ENCODE measurements around the gene FBXL16.
A peak's percentile ranks its signal among the peaks of the same experiment; 100 is the strongest.

The FBXL16 gene

GRCh38 chr16:721765-722540, 16.4 kb upstream of the FBXL16 start:
- WGBS, 2 experiments = 93 to 94% methylated on average over 51 of the region's 51 CpGs
- no peaks in the 10 kb centered on the region for H3K9me3 ChIP-seq (ENCODE audit: control insufficient read depth, low read length)
- H3K27ac ChIP-seq (ENCODE audit: insufficient read depth, low read depth, low read length, poor library complexity, severe bottlenecking) = no peak overlapping the region
- H3K27me3 ChIP-seq (ENCODE audit: control insufficient read depth, insufficient read depth, low read length, poor library complexity, severe bottlenecking) = peaks cover 15% of the 10 kb centered on the region
- no peaks in the 10 kb centered on the region for H3K36me3 ChIP-seq (ENCODE audit: control insufficient read depth, insufficient read depth, low read length)
- H3K4me1 ChIP-seq (ENCODE audit: control insufficient read depth, insufficient read depth, low read length) = peaks cover 40% of the 10 kb centered on the region
- peak overlapping the region; percentile 91 for H3K4me3 ChIP-seq (ENCODE audit: insufficient read depth, low read depth, low read length)

- Histone ChIP-seq H3K4me3 (ENCODE audit: insufficient read depth, low read depth, low read length) (peak within 1 kb of the TSS; percentile 91), H3K4me1 (ENCODE audit: control insufficient read depth, insufficient read depth, low read length) (peaks cover 44% of the 10 kb centered on the region), H3K36me3 (ENCODE audit: control insufficient read depth, insufficient read depth, low read length) (no peaks in the 10 kb centered on the region), H3K27ac (ENCODE audit: insufficient read depth, low read depth, low read length, poor library complexity, severe bottlenecking) (peak within 1 kb of the TSS; percentile 89), H3K27me3 (ENCODE audit: control insufficient read depth, insufficient read depth, low read length, poor library complexity, severe bottlenecking) (peaks cover 8% of the 10 kb centered on the region), H3K9me3 (ENCODE audit: control insufficient read depth, low read length) (no peaks in the 10 kb centered on the region)
- 10% methylated on average over 106 of the region's 106 CpGs for WGBS, 2 experiments
These were observed 15.6 kb upstream of the FBXL16 start, which contains the start of gene ANTKMT for GRCh38 chr16:720990-721764. Gene ANTKMT (plus strand): TSS chr16:721146. CDS start chr16:721275, 129 bp downstream.

GRCh38 chr16:720447-720989, 14.9 kb upstream of the FBXL16 start:
- Histone ChIP-seq H3K4me1 (ENCODE audit: control insufficient read depth, insufficient read depth, low read length) (peaks cover 44% of the 10 kb centered on the region), H3K36me3 (ENCODE audit: control insufficient read depth, insufficient read depth, low read length) (no peaks in the 10 kb centered on the region), H3K27ac (ENCODE audit: insufficient read depth, low read depth, low read length, poor library complexity, severe bottlenecking) (peak overlapping the region; percentile 89), H3K27me3 (ENCODE audit: control insufficient read depth, insufficient read depth, low read length, poor library complexity, severe bottlenecking) (peaks cover 1% of the 10 kb centered on the region), H3K9me3 (ENCODE audit: control insufficient read depth, low read length) (no peaks in the 10 kb centered on the region), H3K4me3 (ENCODE audit: insufficient read depth, low read depth, low read length) (peak overlapping the region; percentile 91)
- 0% methylated on average over 38 of the region's 38 CpGs for WGBS, 2 experiments

GRCh38 chr16:719815-720446, 14.3 kb upstream of the FBXL16 start:
- 27 to 30% methylated on average over 16 of the region's 16 CpGs for WGBS, 2 experiments
- H3K27ac ChIP-seq (ENCODE audit: insufficient read depth, low read depth, low read length, poor library complexity, severe bottlenecking) = peak overlapping the region; percentile 89
- H3K9me3 ChIP-seq (ENCODE audit: control insufficient read depth, low read length) = no peaks in the 10 kb centered on the region

GRCh38 chr16:718922-719321, 13.3 kb upstream of the FBXL16 start:
- no peaks in the 10 kb centered on the region for H3K36me3 ChIP-seq (ENCODE audit: control insufficient read depth, insufficient read depth, low read length)
- no peak overlapping the region for H3K27ac ChIP-seq (ENCODE audit: insufficient read depth, low read depth, low read length, poor library complexity, severe bottlenecking)
- H3K9me3 ChIP-seq (ENCODE audit: control insufficient read depth, low read length) = no peaks in the 10 kb centered on the region
- 91 to 93% methylated on average over 6 of the region's 6 CpGs for WGBS, 2 experiments
- peaks cover 7% of the 10 kb centered on the region for H3K27me3 ChIP-seq (ENCODE audit: control insufficient read depth, insufficient read depth, low read length, poor library complexity, severe bottlenecking)
- no peak overlapping the region for H3K4me3 ChIP-seq (ENCODE audit: insufficient read depth, low read depth, low read length)
- peaks cover 48% of the 10 kb centered on the region for H3K4me1 ChIP-seq (ENCODE audit: control insufficient read depth, insufficient read depth, low read length)

More at GRCh38 chr16:719815-720446, 14.3 kb upstream of the FBXL16 start:
- Histone ChIP-seq H3K36me3 (ENCODE audit: control insufficient read depth, insufficient read depth, low read length) (no peaks in the 10 kb centered on the region), H3K27me3 (ENCODE audit: control insufficient read depth, insufficient read depth, low read length, poor library complexity, severe bottlenecking) (no peaks in the 10 kb centered on the region), H3K4me3 (ENCODE audit: insufficient read depth, low read depth, low read length) (peak overlapping the region; percentile 91), H3K4me1 (ENCODE audit: control insufficient read depth, insufficient read depth, low read length) (peaks cover 44% of the 10 kb centered on the region)

- H3K27me3 ChIP-seq (ENCODE audit: control insufficient read depth, insufficient read depth, low read length, poor library complexity, severe bottlenecking) = peaks cover 13% of the 10 kb centered on the region
- H3K27ac ChIP-seq (ENCODE audit: insufficient read depth, low read depth, low read length, poor library complexity, severe bottlenecking) = no peak overlapping the region
- WGBS, 2 experiments = 93% methylated on average over 9 of the region's 9 CpGs
- H3K4me3 ChIP-seq (ENCODE audit: insufficient read depth, low read depth, low read length) = no peak overlapping the region
- no peaks in the 10 kb centered on the region for H3K36me3 ChIP-seq (ENCODE audit: control insufficient read depth, insufficient read depth, low read length)
- H3K4me1 ChIP-seq (ENCODE audit: control insufficient read depth, insufficient read depth, low read length) = peaks cover 48% of the 10 kb centered on the region
- H3K9me3 ChIP-seq (ENCODE audit: control insufficient read depth, low read length) = no peaks in the 10 kb centered on the region
These were observed 12.8 kb upstream of the FBXL16 start for GRCh38 chr16:718389-718788.

- WGBS, 2 experiments = 72 to 73% methylated on average over 32 of the region's 32 CpGs
- H3K4me1 ChIP-seq (ENCODE audit: control insufficient read depth, insufficient read depth, low read length) = peaks cover 48% of the 10 kb centered on the region
- no peak overlapping the region for H3K4me3 ChIP-seq (ENCODE audit: insufficient read depth, low read depth, low read length)
- no peak overlapping the region for H3K27ac ChIP-seq (ENCODE audit: insufficient read depth, low read depth, low read length, poor library complexity, severe bottlenecking)
- H3K27me3 ChIP-seq (ENCODE audit: control insufficient read depth, insufficient read depth, low read length, poor library complexity, severe bottlenecking) = peaks cover 16% of the 10 kb centered on the region
- no peaks in the 10 kb centered on the region for H3K36me3 ChIP-seq (ENCODE audit: control insufficient read depth, insufficient read depth, low read length)
- no peaks in the 10 kb centered on the region for H3K9me3 ChIP-seq (ENCODE audit: control insufficient read depth, low read length)
These were observed 12.0 kb upstream of the FBXL16 start for GRCh38 chr16:717450-718245.

GRCh38 chr16:716768-717325, 11.2 kb upstream of the FBXL16 start:
- H3K4me3 ChIP-seq (ENCODE audit: insufficient read depth, low read depth, low read length) = peak overlapping the region; percentile 80
- no peaks in the 10 kb centered on the region for H3K36me3 ChIP-seq (ENCODE audit: control insufficient read depth, insufficient read depth, low read length)
- H3K9me3 ChIP-seq (ENCODE audit: control insufficient read depth, low read length) = no peaks in the 10 kb centered on the region
- peak overlapping the region; percentile 56 for H3K27ac ChIP-seq (ENCODE audit: insufficient read depth, low read depth, low read length, poor library complexity, severe bottlenecking)
- peaks cover 48% of the 10 kb centered on the region for H3K4me1 ChIP-seq (ENCODE audit: control insufficient read depth, insufficient read depth, low read length)
- peaks cover 24% of the 10 kb centered on the region for H3K27me3 ChIP-seq (ENCODE audit: control insufficient read depth, insufficient read depth, low read length, poor library complexity, severe bottlenecking)
- WGBS, 2 experiments = 85% methylated on average over 29 of the region's 29 CpGs

GRCh38 chr16:716200-716568, 10.6 kb upstream of the FBXL16 start:
- H3K27me3 ChIP-seq (ENCODE audit: control insufficient read depth, insufficient read depth, low read length, poor library complexity, severe bottlenecking) = peaks cover 29% of the 10 kb centered on the region
- H3K36me3 ChIP-seq (ENCODE audit: control insufficient read depth, insufficient read depth, low read length) = no peaks in the 10 kb centered on the region
- no peaks in the 10 kb centered on the region for H3K9me3 ChIP-seq (ENCODE audit: control insufficient read depth, low read length)
- peak overlapping the region; percentile 88 for H3K27ac ChIP-seq (ENCODE audit: insufficient read depth, low read depth, low read length, poor library complexity, severe bottlenecking)
- H3K4me1 ChIP-seq (ENCODE audit: control insufficient read depth, insufficient read depth, low read length) = peaks cover 49% of the 10 kb centered on the region
- 3 to 4% methylated on average over 12 of the region's 12 CpGs for WGBS, 2 experiments
- peak overlapping the region; percentile 80 for H3K4me3 ChIP-seq (ENCODE audit: insufficient read depth, low read depth, low read length)

Measured in ectodermal cell (in vitro differentiated cells).